Lung (tissue), 12 donors: ENCODE data around the gene KCTD10. TPM values are rescaled to one million over a fixed set of nuclear protein-coding genes. Genes with fewer than 3 reads are reported as not detected.

Source experiments
- ATAC-seq: fragments of 200-7000 bp; cut with Tn5 transposase; one replicate; pipeline ENCODE4 v1.9.1; 2020; ENCODE audit warnings: moderate number of reproducible peaks; ENCODE audit not compliant: insufficient read depth, low FRiP score
- DNase-seq, 3 donors: peaks; one replicate each; pipeline ENCODE4 v3.0.0-alpha.2; 2013 to 2017
- H3K27ac ChIP-seq, 2 donors: one replicate each; pipeline ENCODE4 v1.5.1; 2013; ENCODE audit warnings: mild to moderate bottlenecking in 2 of 2, moderate library complexity in 2 of 2, control low read depth in 1 of 2, inconsistent platforms in 1 of 2, low read depth in 1 of 2, low read length in 1 of 2
- H3K27me3 ChIP-seq, 3 donors: one replicate each; pipeline ENCODE4 v1.5.1; 2013; ENCODE audit warnings: low read length in 2 of 3; ENCODE audit not compliant: control insufficient read depth in 3 of 3, insufficient read depth in 3 of 3
- H3K36me3 ChIP-seq, 4 donors: one replicate each; pipeline ENCODE4 v1.5.1; 2013; ENCODE audit warnings: low read length in 4 of 4, mild to moderate bottlenecking in 1 of 4, moderate library complexity in 1 of 4; ENCODE audit not compliant: control insufficient read depth in 4 of 4, insufficient read depth in 4 of 4
- H3K4me1 ChIP-seq, 5 donors: one replicate each; pipeline ENCODE4 v1.5.1; 2013; ENCODE audit warnings: low read length in 5 of 5, mild to moderate bottlenecking in 2 of 5, moderate library complexity in 1 of 5; ENCODE audit not compliant: control insufficient read depth in 5 of 5, insufficient read depth in 5 of 5
- H3K4me3 ChIP-seq: one replicate; pipeline ENCODE4 v1.5.1; 2013; ENCODE audit warnings: mild to moderate bottlenecking, control low read depth, moderate library complexity
- H3K9ac ChIP-seq, 2 donors: one replicate each; pipeline ENCODE4 v1.5.1; 2013; ENCODE audit warnings: low read length in 2 of 2, control low read depth in 1 of 2; ENCODE audit not compliant: insufficient read depth in 1 of 2
- H3K9me3 ChIP-seq, 4 donors: one replicate each; pipeline ENCODE4 v1.5.1; 2013; ENCODE audit warnings: low read length in 3 of 4, mild to moderate bottlenecking in 1 of 4, moderate library complexity in 1 of 4; ENCODE audit not compliant: control insufficient read depth in 4 of 4, insufficient read depth in 3 of 4
- WGBS, 2 donors: extraction: QIAGEN DNeasy Blood & Tissue Kit; methylation state at CpG; one replicate each; pipeline ENCODE4 v1.1.7; 2013; 5-methylcytosine and 5-hydroxymethylcytosine counted together
- polyA plus RNA-seq, 2 donors: library from polyadenylated mRNA; stranded (reverse); fragments of 200-250 nt; gene quantifications; one replicate each; pipeline ENCODE4 v1.2.1, GENCODE V29; 2013
- total RNA-seq, 2 donors: library from RNA; depleted of rRNA in 1 of 2; stranded (reverse); fragments of >200 nt in 1 of 2; gene quantifications; one replicate each; pipeline ENCODE4 v1.2.1, GENCODE V29; 2014 to 2021
- TF ChIP-seq, protein P1 (sequence below): IDR thresholded peaks from 2 replicates; pipeline ENCODE4 v1.5.1; 2012; ENCODE audit warnings: mild to moderate bottlenecking; ENCODE audit errors: control extremely low read depth, extremely low read depth
- donor health status: control.
- donor health status: control.
- donor health status: Bipolar disorder and iron deficiency.
- donor health status: healthy.
- donor health status: DM: yes; HTN: yes; CAD: no.

Gene KCTD10
- total and polyA plus RNA-seq, 4 donors = 21.7 to 72.6 (median 53.7) TPM

- TF ChIP-seq, protein P1, sequence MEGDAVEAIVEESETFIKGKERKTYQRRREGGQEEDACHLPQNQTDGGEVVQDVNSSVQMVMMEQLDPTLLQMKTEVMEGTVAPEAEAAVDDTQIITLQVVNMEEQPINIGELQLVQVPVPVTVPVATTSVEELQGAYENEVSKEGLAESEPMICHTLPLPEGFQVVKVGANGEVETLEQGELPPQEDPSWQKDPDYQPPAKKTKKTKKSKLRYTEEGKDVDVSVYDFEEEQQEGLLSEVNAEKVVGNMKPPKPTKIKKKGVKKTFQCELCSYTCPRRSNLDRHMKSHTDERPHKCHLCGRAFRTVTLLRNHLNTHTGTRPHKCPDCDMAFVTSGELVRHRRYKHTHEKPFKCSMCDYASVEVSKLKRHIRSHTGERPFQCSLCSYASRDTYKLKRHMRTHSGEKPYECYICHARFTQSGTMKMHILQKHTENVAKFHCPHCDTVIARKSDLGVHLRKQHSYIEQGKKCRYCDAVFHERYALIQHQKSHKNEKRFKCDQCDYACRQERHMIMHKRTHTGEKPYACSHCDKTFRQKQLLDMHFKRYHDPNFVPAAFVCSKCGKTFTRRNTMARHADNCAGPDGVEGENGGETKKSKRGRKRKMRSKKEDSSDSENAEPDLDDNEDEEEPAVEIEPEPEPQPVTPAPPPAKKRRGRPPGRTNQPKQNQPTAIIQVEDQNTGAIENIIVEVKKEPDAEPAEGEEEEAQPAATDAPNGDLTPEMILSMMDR = no peak
- H3K27me3 ChIP-seq = no peaks in the 10 kb centered on the region
- 86 to 87% methylated on average over 16 of the region's 16 CpGs for WGBS, 2 donors
- H3K27ac ChIP-seq = no peak overlapping the region
- no peak overlapping the region for H3K4me3 ChIP-seq
- H3K4me1 ChIP-seq = peaks cover 0 to 3% (median 0%) of the 10 kb centered on the region in 5 donors
- H3K9me3 ChIP-seq = no peaks in the 10 kb centered on the region
- H3K9ac ChIP-seq = no peak overlapping the region
- peaks cover 17 to 41% (median 36%) of the 10 kb centered on the region in 4 donors for H3K36me3 ChIP-seq
- no peak for ATAC-seq
- DNase-seq = no peak
Observed at GRCh38 chr12:109449845-109450532, 27.1 kb downstream of the KCTD10 start.

DNA sequence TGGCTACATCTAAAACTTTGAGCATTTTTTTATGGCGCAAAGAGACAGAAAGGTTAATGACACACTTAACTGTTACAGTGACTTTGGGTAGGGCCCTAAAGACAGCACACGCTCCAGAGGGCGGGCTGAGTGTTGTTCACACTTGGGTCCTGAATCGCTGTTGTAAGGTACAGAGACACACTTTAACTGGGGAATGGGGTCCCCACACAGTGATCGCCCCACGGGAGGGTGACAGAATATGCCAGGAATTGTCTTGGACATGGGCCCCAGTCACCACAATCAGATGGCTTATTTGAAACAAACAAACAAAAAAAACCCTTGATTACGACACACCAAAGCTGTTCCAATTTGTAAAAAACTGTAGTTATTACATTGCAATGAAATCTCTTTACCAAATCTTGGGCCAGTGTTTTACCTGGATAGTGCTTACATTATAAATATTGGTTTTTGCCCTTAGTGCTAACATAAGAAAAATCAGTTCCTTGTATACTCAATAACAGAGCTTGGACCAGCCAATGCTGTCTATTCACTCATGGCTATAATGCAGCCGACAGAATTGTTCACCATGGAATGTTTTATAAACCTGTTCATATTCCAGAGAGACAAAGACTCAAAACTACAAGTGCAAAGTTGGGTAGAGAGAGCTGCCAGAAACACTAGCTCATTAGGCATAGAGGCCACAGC lies 28.3 kb downstream of the KCTD10 start:
- TF ChIP-seq, protein P1 = no peak
- DNase-seq = no peak
- peaks cover 0 to 3% (median 0%) of the 10 kb centered on the region in 5 donors for H3K4me1 ChIP-seq
- peaks cover 7 to 33% (median 29%) of the 10 kb centered on the region in 4 donors for H3K36me3 ChIP-seq
- H3K9ac ChIP-seq = no peak overlapping the region
- no peaks in the 10 kb centered on the region for H3K9me3 ChIP-seq
- H3K27me3 ChIP-seq = no peaks in the 10 kb centered on the region
- ATAC-seq = no peak
- H3K27ac ChIP-seq = no peak overlapping the region
- WGBS, 2 donors = 92 to 94% methylated on average over 8 of the region's 8 CpGs
- H3K4me3 ChIP-seq = no peak overlapping the region

DNA sequence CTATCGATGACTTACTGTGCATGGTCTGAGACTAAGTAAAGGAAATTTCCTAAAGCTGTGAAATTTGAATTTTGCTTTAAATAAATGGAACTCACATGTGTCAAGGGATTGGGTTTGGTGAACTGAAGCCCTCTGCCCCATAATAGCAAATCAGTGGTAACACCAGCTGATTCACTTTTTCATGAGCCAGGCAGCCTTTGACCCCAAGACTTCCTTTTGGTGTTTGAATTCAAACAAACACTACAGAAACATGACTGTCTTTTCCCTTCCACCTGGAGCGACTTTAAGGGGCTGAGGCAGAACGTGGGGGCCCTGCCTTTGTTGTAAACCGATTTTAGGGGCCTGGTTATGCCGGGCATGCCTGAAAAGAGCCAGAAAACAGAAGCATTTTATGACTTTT lies 28.8 kb downstream of the KCTD10 start:
- DNase-seq = no peak
- H3K4me3 ChIP-seq = no peak overlapping the region
- no peaks in the 10 kb centered on the region for H3K9me3 ChIP-seq
- WGBS, 2 donors = 81 to 91% methylated on average over 5 of the region's 5 CpGs
- no peak overlapping the region for H3K27ac ChIP-seq
- no peak for ATAC-seq
- TF ChIP-seq, protein P1 = no peak
- no peaks in the 10 kb centered on the region for H3K27me3 ChIP-seq
- peaks cover 0 to 3% (median 0%) of the 10 kb centered on the region in 5 donors for H3K4me1 ChIP-seq
- no peak overlapping the region for H3K9ac ChIP-seq
- peaks cover 7 to 29% (median 23%) of the 10 kb centered on the region in 4 donors for H3K36me3 ChIP-seq
